ENCODE results near the gene KLB.

Gene KLB

DNA sequence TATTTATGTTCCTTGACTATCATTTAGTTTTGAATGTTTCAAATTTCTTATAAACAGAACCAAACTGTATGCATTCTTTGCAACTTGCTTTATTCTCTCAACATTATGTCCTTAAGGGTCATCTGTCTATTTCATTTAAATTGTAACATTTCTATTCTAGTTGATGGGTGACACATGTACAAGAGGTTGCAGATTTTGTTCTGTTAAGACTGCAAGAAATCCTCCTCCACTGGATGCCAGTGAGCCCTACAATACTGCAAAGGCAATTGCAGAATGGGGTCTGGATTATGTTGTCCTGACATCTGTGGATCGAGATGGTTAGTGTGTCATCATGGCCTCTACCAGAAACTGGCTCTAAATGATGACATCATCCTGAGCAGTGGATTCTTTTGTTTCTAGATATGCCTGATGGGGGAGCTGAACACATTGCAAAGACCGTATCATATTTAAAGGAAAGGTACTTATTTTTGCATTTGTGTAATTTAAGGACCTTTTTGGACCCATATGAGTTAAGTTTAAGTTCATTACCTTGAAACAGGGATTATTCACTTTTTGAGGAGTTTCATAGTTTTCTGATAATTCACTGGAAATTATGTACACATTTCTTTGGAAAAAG, 58.3 kb downstream of the KLB start:
- no peak for DNase-seq (ENCODE audit: low read depth, low spot score)

DNA sequence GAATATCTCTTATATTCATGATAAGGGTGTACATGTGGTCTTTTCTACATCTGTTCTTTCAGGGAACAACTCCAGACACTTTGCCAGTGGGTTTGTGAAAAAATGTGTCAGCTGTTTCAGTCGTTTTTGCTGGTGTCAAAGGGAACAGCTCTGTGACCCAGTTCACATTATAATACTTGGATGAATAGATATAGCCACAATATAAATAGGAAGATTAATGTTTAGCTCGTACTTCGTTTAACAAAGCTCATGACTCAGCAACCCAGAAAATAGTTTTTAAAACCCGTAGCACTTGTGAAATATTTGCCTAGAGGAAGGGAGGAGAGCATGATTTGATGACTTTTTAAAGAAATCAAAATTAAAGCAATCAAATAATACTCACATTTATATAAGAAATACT, 60.0 kb downstream of the KLB start:
- DNase-seq (ENCODE audit: low read depth, low spot score), result no peak

DNA sequence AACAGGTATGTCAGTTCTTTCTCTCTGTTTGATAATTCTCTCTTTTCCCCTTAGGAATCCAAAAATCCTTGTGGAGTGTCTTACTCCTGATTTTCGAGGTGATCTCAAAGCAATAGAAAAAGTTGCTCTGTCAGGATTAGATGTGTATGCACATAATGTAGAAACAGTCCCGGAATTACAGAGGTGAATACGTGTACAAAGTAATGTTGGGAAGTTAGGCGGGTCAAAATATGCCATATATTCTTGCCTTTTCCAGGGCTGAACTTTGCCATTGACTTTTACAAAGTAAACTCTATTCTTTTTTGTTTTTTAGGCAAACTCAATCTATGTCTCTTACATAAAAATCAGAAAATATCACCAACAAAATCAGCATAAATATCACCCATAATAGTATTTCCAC, 60.7 kb downstream of the KLB start:
- no peak for DNase-seq (ENCODE audit: low read depth, low spot score)

DNA sequence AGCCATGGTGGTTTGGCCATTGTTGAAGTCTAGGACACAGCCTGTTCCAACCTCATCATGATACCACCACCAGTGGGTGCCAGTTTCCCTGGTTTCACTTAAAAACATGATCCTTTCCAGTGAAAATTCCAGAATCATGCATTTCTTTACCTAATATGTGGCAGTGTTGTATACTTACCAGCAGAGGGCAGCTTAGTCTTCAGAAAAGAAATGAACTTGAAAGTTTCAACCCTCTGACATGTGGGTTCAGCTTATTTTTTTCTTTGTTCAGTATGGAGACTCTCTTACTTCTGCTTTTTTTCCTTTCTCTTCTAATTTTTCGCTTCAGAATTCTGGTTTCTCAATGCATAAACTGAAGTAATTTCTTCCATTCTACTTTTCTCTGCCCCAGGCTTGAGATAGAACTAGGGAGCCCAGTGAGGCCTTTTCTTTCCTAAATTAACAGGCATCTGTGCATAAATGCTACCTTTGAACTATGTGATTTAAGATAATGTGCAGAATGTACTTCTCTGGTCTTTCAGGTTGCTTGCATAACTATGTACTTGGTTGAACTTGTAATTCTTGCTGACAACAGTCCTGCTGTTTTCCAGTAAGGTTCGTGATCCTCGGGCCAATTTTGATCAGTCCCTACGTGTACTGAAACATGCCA, 62.8 kb downstream of the KLB start:
- DNase-seq (ENCODE audit: low read depth, low spot score), result peak; percentile 77

DNA sequence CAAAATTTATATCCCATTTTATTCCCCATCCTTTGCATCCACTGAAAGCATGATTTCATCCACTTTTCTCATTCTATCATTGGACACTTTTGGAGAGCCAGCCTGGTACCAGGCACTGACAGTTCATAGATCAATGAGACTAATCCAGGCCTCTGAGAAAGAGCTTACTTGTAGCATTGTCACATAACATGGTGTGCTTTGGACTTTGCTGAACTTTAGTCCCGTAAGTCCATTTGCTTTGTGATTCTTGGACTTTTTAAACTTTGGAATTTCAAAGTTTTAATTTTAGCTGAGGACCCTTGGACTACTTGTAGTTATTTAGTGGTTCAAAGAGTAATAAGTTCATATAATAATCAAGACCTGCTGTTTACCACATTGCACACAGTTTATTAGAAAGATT, 63.7 kb downstream of the KLB start:
- no peak for DNase-seq (ENCODE audit: low read depth, low spot score)

DNA sequence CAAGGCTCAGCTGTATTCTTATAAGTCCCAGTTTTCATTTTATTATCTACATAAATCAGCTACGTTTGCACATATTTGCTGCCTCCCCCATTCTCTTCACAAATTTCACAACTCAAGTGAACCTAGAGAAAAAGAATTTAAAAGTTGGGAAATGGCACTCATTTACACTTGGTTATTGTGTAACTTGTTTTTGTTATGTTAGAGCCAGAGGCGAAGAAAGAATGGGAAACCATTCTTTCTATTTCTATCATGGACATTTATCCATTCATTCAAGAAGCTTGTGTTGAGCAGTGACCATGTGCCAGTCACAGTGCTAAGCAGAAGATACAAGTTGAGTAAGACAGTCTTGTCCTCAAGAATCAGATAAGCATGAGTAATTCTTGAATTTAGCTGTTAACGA, 65.7 kb downstream of the KLB start:
- no peak for DNase-seq (ENCODE audit: low read depth, low spot score)

DNA sequence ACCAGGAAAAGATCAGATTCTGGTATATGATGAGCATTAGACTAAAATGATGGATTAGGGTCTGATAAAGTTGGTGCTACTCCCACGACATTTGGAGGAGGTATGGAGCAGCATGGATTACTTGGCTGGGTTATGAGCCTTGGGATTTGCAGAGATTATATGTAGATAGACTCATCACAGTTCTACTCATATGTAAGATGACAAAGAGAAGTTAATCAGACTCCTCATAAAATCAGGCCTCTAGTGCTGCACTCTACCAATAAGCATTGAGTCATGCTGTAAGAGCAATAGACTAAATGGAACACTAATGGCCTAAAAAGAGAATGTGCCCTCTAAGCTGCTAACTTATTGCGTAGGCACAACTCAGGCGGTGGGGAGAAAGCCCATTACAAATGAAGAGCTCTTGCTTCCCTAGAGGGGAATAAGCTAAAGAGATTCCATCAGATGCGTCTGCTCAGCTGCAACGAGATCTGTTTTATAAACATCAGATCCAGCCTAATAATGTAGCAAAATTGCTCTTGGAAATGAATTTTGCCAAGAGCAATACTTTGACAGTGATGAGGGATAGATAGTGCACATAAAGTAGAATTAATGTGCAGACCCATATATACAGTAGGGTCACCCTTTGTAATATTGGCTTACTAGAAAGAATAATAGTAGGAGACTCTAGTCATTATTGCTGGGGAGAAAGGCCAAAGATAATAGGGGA, 69.6 kb downstream of the KLB start:
- no peak for DNase-seq (ENCODE audit: low read depth, low spot score)

DNA sequence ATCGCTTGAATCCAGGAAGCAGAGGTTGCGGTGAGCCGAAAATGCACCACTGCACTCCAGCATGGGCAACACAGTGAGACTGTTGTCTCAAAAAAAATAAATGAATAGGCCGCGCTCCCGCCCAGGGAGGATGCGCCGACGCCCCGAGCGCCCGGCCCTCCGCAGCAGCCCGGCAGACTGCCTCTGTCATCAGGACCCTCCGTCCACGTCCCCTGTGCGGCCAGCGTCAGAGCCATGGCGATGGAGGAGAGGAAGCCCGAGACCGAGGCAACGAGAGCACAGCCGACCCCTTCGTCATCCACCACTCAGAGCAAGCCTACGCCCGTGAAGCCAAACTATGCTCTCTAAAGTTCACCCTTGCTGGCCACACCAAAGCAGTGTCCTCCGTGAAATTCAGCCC, 73.5 kb downstream of the KLB start:
- no peak for DNase-seq (ENCODE audit: low read depth, low spot score)

DNA sequence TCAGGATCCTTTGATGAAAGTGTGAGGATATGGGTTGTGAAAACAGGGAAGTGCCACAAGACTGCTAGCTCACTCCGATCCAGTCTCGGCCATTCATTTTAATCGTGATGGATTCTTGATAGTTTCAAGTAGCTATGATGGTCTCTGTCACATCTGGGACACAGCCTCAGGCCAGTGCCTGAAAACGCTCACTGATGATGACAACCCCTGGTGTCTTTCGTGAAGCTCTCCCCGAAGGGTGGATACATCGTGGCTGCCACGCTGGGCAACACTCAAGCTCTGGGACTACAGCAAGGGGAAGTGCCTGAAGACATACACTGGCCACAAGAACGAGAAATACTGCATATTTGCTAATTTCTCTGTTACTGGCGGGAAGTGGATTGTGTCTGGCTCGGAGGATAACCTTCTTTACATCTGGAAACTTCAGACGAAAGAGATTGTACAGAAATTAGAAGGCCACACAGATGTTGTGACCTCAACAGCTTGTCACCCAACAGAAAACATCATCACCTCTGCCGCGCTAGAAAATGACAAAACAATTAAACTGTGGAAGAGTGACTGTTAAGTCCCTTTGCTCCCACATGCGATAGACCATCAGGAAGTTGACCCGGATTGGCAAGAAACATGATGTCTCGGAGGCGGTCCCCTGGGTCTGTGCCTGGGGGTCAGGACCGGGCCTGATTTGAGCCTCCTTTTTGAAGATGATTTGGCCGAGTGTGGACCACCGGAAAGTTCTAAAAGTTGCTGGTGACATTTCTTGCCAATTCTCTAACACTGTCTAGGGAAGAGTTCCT, 74.4 kb downstream of the KLB start:
- DNase-seq (ENCODE audit: low read depth, low spot score), result no peak

DNA sequence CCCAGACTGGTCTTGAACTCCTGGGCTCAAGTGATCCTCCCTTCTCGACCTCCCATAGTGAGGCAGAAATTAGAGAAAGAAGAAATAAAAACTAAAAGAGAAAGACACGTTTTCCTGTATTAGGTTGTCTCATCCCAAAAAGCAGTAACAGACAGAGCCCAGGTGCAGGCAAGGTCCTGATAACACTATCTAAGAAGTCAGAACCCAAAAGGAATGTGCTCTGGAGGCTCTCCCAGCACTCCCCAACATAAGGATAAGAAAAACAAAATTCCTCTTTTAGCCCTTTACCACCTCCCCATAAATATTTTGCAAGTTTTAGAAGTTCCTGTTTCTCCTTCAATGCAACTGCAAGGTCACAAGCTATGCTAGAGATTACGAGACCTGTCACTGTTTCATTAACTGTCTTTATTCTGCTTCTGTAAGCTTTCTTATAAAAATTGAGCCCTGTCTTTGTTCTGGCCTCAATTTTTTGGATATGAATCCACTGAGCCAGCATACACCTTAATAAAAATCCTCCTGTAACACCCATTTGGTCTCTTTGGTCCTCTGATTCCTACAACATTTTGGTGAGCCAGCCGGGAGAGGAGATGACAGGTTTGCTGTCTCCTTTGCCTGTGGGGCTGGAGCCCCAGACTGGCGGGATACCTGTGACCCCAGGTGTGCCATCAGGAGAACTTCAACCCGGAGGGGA, 78.0 kb downstream of the KLB start:
- DNase-seq (ENCODE audit: low read depth, low spot score), result no peak

DNA sequence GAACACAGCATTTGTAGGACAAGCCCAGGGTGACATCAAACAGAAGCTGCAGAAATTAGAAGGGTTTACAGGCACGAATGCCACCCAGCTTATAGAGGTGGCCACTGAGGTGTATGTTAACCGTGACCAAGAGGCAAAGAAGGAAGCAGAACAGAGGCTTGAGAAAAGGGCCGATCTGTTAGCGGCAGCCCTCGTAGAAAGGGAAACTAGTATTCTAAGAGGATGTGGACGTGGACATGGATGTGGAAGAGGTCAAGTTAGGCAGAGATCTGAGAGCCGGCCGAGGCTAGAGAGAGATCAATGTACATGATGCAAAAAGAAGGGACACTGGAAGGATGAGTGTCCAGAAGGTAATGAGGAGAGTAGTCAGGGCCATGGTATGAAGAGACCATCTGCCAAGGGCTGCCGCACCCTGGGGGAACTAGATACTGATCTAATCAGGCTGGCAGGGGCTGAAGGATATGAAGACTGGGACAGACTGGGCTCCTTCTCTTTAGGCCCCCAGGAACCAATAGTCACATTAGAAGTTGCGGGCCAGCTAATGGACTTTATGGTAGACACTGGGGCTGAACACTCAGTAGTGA, 79.6 kb downstream of the KLB start:
- DNase-seq (ENCODE audit: low read depth, low spot score), result no peak

DNA sequence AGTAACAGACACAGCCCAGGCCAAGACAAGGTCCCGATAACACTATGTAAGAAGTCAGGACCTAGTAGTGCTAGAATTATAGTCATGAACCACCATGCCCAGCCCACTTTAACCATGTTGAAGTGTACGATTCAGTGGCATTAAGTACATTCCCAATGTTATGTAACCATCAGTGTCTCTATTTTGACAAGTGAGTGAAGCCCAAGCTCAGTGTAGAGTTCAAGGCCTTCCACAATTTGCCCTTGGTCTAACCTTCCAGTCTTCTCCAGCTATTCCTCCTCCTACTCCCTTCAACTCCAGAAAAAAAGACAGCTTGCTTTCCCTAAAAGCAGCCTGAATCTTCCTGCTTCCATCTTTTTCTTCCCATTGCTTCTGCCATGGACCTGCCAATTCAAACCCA, 83.6 kb downstream of the KLB start:
- DNase-seq (ENCODE audit: low read depth, low spot score), result no peak

DNA sequence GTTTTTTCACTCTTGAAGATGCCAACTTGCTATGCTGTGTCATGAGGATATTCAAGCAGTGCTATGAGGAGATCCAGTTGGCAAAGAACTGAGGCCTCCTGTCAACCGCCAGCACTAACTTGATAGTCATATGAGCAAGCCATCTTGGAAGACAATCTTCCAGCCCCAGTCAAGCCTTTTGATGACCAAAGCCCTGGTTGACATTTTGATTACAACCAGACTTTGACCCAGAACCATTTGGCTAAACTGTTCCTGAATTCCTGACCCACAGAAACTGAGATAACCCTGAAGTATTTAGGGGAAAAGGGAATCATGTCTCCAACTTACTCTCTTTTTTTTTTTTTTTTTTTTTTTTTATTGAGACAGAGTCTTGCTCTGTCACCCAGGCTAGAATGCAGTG, 87.6 kb downstream of the KLB start:
- no peak for DNase-seq (ENCODE audit: low read depth, low spot score)

DNA sequence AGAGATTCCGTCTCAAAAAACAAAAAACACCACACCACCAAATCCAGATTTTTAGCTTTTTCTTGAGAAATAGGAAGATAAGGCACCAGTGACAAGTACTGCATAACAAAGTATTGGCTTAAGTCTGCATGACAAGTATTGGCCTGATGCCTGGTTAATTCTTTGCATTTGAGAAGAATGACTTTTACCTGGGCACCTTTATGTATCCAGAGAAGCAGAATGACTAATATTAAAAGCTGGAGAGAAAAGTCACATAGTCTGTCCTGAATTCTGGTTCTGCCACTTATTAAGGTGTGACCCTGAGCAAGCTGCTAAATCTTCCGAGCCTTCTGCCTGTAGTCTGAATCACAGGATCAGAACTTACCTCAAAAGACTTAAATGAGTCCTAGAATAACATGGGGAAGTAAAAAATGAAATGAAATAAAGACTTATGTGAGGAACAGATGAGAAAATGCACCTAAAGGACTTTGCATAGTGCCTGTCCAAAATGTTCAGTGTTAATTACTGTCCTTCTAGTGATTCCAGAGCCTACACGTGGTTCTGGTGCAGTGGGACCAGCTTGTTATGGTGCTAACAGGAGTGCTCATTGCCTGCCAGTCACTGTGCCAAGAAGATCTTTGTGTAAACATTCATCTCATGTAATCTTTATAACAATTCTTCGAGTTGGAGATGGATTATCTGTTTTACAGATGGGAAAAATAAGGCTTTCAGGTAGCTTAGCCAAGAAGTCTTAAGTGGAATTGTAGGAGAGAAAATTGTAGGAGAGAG, 88.9 kb downstream of the KLB start:
- no peak for DNase-seq (ENCODE audit: low read depth, low spot score)

DNA sequence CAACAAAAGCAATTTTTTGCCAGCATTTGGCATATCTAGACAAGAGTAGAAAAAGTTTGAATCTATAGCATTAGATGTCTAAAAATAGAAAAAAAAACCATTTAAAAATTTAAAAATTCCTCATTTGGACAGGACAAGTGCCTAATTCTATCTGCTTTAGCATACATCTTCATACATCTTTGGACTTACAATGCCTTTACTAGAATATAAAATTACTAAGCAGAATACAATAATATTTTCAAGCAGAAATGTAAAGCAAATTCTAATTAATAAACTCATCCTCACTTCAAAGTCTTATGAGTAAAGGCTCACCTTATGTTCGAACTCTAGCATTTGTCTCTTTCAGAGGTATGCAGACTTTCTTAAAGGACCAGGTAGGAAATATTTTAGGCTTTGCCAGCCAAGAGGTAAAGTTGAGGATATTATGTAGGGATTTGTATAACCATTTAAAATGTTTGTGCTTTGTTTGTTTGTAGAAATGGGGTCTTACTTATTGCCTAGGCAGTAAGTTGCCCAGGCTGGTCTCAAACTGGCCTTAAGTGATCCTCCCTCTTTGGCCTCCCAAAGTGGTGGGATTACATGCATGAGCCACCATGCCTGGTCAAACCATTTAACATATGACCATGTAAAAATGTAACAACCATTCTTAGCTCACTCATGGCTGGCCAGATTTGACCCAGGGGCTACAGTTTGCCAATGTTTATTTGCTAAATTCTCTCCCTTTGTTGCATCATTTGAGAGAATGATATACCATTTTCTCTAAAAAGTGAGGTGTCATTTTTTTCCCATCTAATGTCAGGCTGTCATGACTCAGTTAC, 91.4 kb downstream of the KLB start:
- no peak for DNase-seq (ENCODE audit: low read depth, low spot score)

DNA sequence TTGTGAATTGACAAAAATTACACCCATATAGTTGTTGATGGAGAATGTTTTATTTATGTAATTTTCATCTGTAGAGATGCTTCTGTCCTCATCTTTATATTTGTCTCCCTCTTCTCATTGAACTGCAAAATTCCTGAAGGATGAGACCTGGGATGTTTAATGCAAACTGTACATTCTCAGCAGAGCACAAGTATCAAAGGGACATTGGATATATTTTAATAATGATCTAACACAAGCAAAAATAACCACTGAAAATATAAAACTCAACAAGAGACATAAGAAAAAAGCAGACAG, 91.9 kb downstream of the KLB start:
- no peak for DNase-seq (ENCODE audit: low read depth, low spot score)
